Activated CD8-positive, alpha-beta memory T cell treated with anti-CD3 and anti-CD28 coated beads, Interleukin-2, amount 50 U/mL, for 1 hour (primary cell): ENCODE measurements around the gene HSD17B13.

Source experiments
- DNase-seq: peaks from one replicate; pipeline ENCODE4 v3.0.0-alpha.2; 2020; ENCODE audit errors: extremely low read depth

The HSD17B13 gene

DNA sequence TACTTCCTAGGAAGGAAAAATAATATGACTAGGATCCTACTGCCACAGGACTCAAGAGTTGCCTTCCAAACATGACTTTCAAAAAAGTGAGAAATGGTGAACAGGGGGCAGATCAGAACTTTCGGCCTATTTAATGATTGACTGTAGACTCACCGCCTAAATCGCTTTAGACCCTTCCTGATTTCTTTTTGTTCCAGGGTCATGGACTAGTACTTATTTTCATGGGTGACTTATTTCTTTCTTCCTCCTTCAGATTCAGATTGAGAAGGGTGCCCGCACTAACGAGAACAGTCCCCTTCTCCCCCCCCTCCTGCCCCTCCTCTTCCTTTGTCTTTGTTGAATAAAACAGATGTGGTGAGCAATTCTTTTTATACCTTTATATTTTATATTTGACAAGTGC lies 54.3 kb downstream of the HSD17B13 start:
- DNase-seq, result no peak

DNA sequence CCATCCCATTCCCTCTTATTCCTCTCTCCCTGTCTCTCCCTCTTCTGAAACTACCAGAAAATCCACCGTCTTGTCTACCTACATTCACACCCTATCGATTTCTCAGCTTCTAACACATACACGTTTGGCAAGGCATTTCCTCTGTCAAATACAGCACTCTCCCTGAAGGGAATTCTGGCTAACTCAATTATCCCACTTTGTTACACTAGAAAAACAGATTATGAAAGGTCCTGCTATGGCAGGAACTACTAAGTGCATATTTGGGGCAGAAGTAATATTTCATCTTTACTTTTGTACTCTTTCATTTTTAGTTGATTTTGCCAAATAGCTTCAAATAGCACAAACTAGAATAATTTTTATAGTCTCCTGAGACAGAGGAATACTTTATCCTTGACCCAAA lies 55.7 kb downstream of the HSD17B13 start:
- DNase-seq, result no peak

- DNase-seq, result no peak
Observed at GRCh38 chr4:87262886-87263285, 59.8 kb downstream of the HSD17B13 start.

DNA sequence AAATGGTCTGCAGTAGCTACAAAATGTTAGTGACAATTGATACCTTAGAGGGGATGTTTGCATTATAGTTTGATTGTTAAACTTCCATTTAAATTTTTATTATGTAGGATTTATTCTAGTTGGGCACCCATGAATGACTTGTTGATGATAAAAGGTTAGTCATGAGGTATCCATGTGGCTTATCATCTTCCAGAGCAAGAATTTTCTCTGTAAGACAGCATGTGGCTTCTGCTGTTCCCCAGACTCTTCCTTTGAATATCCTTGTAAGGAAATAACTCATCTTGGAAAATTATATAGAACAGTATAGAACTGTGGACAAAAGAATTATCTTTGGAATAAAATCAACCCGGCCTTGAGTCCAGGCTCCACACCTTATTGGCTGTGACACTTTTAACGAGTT lies 62.2 kb downstream of the HSD17B13 start:
- DNase-seq, result no peak

GRCh38 chr4:87258677-87259076 lies 64.0 kb downstream of the HSD17B13 start:
- no peak for DNase-seq

GRCh38 chr4:87257523-87257922 lies 65.2 kb downstream of the HSD17B13 start:
- no peak for DNase-seq

DNA sequence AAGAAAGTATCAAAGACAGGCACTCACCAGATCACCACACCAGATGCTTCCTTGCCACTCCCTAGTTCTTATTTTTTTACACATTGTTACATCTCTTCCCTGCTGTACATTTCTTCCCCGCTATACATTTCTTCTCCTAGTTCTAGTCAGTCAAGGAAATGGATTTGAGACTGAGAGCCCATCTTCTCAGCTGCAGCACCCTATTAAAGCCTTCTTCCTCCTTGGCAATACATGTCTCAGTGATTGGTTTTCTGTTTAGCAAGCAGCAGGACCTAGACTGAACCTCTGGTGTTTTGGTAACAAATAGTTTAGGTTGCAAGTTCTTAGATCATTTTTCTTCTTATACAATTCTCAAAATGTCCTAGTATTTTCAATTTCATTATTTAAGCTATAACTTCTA lies 66.9 kb downstream of the HSD17B13 start:
- DNase-seq, result no peak
